Ishikawa (cell line): ENCODE results near the gene SLK.

Experiments
- CEBPB ChIP-seq: IDR thresholded peaks from 2 replicates; pipeline ENCODE4 v1.6.1; 2012
- CREB1 ChIP-seq: IDR thresholded peaks from 2 replicates; pipeline ENCODE4 v1.6.1; 2012; ENCODE audit warnings: low read depth
- EGR1 ChIP-seq: IDR thresholded peaks from 2 replicates; pipeline ENCODE4 v1.6.1; 2012
- EP300 ChIP-seq: IDR thresholded peaks from 2 replicates; pipeline ENCODE4 v1.6.1; 2012; ENCODE audit warnings: borderline replicate concordance
- FOXM1 ChIP-seq: IDR thresholded peaks from 2 replicates; pipeline ENCODE4 v1.6.1; 2012; ENCODE audit warnings: low read depth, borderline replicate concordance
- MAX ChIP-seq: IDR thresholded peaks from 2 replicates; pipeline ENCODE4 v1.6.1; 2012
- NFIC ChIP-seq: IDR thresholded peaks from 2 replicates; pipeline ENCODE4 v1.6.1; 2012
- RAD21 ChIP-seq: IDR thresholded peaks from 2 replicates; pipeline ENCODE4 v1.6.1; 2012; ENCODE audit warnings: low read depth
- REST ChIP-seq: IDR thresholded peaks from 2 replicates; pipeline ENCODE4 v1.6.1; 2012; ENCODE audit warnings: low read depth, mild to moderate bottlenecking
- TAF1 ChIP-seq: IDR thresholded peaks from 2 replicates; pipeline ENCODE4 v1.6.1; 2012; ENCODE audit warnings: low read depth, mild to moderate bottlenecking
- TCF12 ChIP-seq: IDR thresholded peaks from 2 replicates; pipeline ENCODE4 v1.6.1; 2012; ENCODE audit warnings: low read depth
- TEAD4 ChIP-seq: IDR thresholded peaks from 2 replicates; pipeline ENCODE4 v1.6.1; 2012
- YY1 ChIP-seq: IDR thresholded peaks from 2 replicates; pipeline ENCODE4 v1.6.1; 2012; ENCODE audit warnings: low read depth
- ZBTB7A ChIP-seq: IDR thresholded peaks from 2 replicates; pipeline ENCODE4 v1.6.1; 2012; ENCODE audit warnings: low read depth

SLK gene

GRCh38 chr10:103998805-103999204 lies 31.9 kb downstream of the SLK start:
- TF ChIP-seq FOXM1: no peak
- no peak for TF ChIP-seq REST
- TF ChIP-seq CREB1: no peak
- no peak for TF ChIP-seq CEBPB
- no peak for TF ChIP-seq EP300
- no peak for TF ChIP-seq TEAD4
- TF ChIP-seq EGR1: no peak
- no peak for TF ChIP-seq RAD21
- no peak for TF ChIP-seq TAF1
- no peak for TF ChIP-seq NFIC
- TF ChIP-seq MAX: no peak

DNA sequence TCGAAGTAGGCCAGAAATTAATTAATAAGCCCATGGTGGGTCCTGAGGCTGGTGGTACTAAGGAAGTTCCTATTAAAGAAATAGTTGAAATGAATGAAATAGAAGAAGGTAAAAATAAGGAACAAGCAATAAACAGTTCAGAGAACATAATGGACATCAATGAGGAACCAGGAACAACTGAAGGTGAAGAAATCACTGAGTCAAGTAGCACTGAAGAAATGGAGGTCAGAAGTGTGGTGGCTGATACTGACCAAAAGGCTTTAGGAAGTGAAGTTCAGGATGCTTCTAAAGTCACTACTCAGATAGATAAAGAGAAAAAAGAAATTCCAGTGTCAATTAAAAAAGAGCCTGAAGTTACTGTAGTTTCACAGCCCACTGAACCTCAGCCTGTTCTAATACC lies 36.0 kb downstream of the SLK start:
- no peak for TF ChIP-seq FOXM1
- no peak for TF ChIP-seq TCF12
- TF ChIP-seq MAX: no peak

DNA sequence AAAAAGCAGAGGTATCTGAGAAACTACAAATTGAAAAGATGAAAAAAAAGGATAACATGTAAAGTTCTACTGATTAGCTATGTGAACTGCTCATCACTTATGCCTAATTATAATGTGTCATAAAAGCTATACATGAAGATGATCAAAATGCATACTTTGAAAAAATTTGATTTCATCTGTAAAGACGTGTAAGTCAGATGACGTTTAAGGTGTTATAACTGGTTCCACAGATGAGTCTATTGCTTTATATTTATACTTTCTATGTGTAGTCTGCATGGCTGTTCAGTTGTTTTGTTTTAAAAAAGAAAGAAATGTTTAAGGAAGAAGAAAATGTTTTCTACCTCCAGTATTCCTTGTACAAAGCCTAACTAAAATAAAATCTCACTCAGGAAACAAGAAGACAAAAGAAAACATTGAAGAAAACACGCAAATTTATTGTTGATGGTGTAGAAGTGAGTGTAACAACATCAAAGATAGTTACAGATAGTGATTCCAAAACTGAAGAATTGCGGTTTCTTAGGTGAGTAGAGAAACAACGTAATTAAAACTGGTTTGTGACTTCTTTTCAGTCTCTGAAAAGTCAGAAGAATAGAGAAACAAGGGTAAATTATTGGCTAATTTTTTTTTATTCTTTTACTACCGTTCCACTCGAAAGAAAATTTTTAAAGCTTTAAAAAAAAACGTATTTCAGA lies 38.4 kb downstream of the SLK start:
- no peak for TF ChIP-seq CEBPB
- TF ChIP-seq TAF1: no peak
- no peak for TF ChIP-seq MAX
- no peak for TF ChIP-seq EGR1
- TF ChIP-seq NFIC: no peak
- no peak for TF ChIP-seq REST
- no peak for TF ChIP-seq ZBTB7A
- no peak for TF ChIP-seq FOXM1

- no peak for TF ChIP-seq TCF12
- no peak for TF ChIP-seq TEAD4
- TF ChIP-seq TAF1: no peak
- TF ChIP-seq ZBTB7A: no peak
- no peak for TF ChIP-seq CREB1
- TF ChIP-seq RAD21: no peak
- TF ChIP-seq YY1: no peak
- TF ChIP-seq REST: no peak
- no peak for TF ChIP-seq EP300
- no peak for TF ChIP-seq CEBPB
These were observed 45.0 kb downstream of the SLK start for GRCh38 chr10:104011904-104012303.

DNA sequence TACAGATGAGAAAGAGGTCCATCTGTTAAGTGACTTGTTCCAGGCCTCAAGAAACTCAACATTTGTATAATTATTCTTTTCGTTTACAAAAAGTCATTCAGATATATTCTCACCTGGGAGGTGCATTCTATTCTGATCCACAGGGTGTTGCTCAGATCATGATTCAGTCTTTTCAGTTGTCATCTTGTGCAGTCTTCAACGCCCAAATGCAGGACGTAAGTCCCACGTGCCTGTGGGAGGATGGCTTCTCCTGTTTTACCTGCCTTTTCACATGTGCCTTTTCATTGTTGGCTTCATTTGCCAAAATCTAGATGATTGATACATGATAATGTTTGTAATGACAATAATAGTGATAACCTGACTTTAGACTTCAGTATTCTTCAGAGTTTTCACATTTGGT lies 46.5 kb downstream of the SLK start:
- TF ChIP-seq TCF12: no peak
- no peak for TF ChIP-seq TAF1
- no peak for TF ChIP-seq MAX
- TF ChIP-seq RAD21: no peak
- no peak for TF ChIP-seq FOXM1
- TF ChIP-seq CREB1: no peak
- TF ChIP-seq ZBTB7A: no peak
- TF ChIP-seq NFIC: no peak
- TF ChIP-seq EP300: no peak
- no peak for TF ChIP-seq REST
